Left lobe of liver (tissue), 2 donors: Measurements from ENCODE around the gene PSD4. TPM values are rescaled to one million over a fixed set of nuclear protein-coding genes. Genes with fewer than 3 reads are reported as not detected.

Experiments
- ATAC-seq: fragments of 200-7000 bp; cut with Tn5 transposase; one replicate; pipeline ENCODE4 v1.9.1; 2020; ENCODE audit warnings: mild to moderate bottlenecking, moderate library complexity
- DNase-seq: peaks from one replicate; pipeline ENCODE4 v3.0.0-alpha.2; 2020; ENCODE audit warnings: low spot score
- total RNA-seq: library from RNA; stranded (reverse); gene quantifications from one replicate; pipeline ENCODE4 v1.2.1, GENCODE V29; 2021
- donor health status: DM: no; HTN: no; CAD: no; lungs with moderate emphysema.
- donor health status: DM: no; HTN: yes; CAD: no.

PSD4 gene
- total RNA-seq, 1 donor from 2014 or later: 60.3 TPM

DNA sequence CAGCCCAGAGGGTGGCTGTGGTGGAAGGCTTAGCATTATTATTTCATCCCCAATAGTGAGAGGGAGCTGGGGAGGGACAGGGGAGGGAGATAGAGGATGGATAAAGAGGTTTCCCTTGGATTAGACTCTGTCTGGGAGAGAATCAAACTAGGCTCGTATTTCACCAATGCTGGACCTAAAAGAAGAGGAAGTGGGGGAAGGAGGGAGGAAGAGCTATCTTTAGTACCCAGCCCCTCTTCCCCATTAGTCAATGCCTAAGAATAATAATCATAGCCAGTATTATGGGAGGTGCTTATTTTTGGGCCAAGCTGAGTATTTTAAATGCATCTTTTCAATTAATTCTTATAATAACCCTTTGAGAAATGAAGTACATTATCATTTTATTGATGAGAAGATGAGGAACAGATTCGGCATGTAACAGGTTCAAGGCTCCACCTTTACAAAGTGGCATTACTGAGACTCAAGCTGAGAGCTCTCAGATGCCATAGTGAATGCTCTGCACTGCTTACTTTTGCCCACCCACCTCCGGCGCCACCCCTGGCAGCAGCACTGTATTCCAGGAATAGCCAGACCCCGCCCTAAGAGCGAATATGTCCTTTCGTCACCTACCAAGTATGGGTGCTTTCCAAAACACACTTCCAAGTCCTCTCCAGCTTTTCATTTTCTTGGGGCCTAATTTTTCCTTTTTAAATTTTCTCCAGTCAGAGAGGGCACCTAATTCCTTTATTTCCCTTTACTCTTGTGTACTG is 83.9 kb downstream of the PSD4 start:
- ATAC-seq (no peak), DNase-seq (no peak)

DNA sequence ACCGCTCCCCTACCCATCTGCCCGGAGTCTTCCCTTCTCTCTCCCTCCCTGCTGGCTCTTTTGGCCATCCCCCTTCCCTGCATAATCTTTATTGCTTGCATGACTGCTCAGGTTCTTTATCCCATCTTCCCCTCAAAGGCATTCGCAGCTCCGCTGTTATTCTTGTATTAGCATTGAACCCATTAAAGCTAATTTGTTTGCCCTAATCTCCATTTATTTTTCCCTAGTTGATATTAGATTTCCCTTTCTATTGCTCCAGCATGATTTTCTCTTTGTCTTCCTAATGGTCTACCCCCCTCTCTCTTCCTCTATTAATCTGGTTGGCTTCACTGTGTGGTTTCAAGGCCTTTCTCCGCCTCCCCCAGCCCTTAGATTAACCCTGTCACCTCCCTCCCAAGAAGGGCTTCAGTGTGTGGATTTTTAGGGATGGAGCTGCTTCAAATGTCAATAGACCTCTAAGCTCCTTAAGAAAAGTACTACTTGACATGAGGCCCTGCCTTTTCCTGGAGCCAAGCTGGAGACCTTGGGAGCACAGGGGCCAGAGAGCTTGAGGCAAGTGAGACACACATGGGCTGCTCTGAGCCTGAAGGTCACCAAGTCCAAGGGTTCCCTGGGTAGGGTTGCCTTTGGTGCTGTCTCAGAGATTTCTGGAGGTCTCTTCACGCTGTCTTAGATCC is 84.8 kb downstream of the PSD4 start:
- ATAC-seq (no peak), DNase-seq (no peak)

Other genes with a start within 250 kb of the PSD4 start
- 0.20 TPM for gene IL36G, start 196.0 kb upstream of the PSD4 start, total RNA-seq
- not detected for gene IL36A, start 168.5 kb upstream of the PSD4 start, total RNA-seq
- gene IL36B, start 121.1 kb upstream of the PSD4 start, total RNA-seq: not detected
- not detected for gene IL36RN, start 114.8 kb upstream of the PSD4 start, total RNA-seq
- gene IL1F10, start 106.0 kb upstream of the PSD4 start, total RNA-seq: not detected
- gene IL1RN, start 46.4 kb upstream of the PSD4 start, total RNA-seq: 16.0 TPM
- 0.65 TPM for gene PAX8, start 105.0 kb downstream of the PSD4 start, total RNA-seq